ENCODE measurements around the gene ZSWIM5.
"Not testable (repeated sequence)": the region's sequence is repeated elsewhere in the genome, so short reads cannot be mapped to it uniquely, and the experiment has no call there.

ZSWIM5 gene

GRCh38 chr1:45095450-45095849 lies 111.0 kb downstream of the ZSWIM5 start:
- DNase-seq (ENCODE audit: low spot score) (no peak), ATAC-seq (ENCODE audit: low read depth) (no peak)
- Histone ChIP-seq H3K27ac (ENCODE audit: poor library complexity, severe bottlenecking) (no peak overlapping the region), H3K9me3 (ENCODE audit: severe bottlenecking) (no peaks in the 10 kb centered on the region), H3K4me1 (ENCODE audit: insufficient read depth, poor library complexity, severe bottlenecking) (no peaks in the 10 kb centered on the region), H3K27me3 (ENCODE audit: insufficient read depth, poor library complexity, severe bottlenecking) (peaks cover 10% of the 10 kb centered on the region), H3K4me3 (ENCODE audit: severe bottlenecking) (no peak overlapping the region), H3K36me3 (ENCODE audit: low read depth) (no peaks in the 10 kb centered on the region)
- TF ChIP-seq CTCF (IDR thresholded peaks at IDR 0.05; ENCODE audit: poor library complexity, severe bottlenecking), result no peak

- not testable (repeated sequence) for H3K27ac ChIP-seq (ENCODE audit: poor library complexity, severe bottlenecking); DNase-seq (ENCODE audit: low spot score); H3K9me3 ChIP-seq (ENCODE audit: severe bottlenecking); H3K4me1 ChIP-seq (ENCODE audit: insufficient read depth, poor library complexity, severe bottlenecking); H3K36me3 ChIP-seq (ENCODE audit: low read depth); ATAC-seq (ENCODE audit: low read depth); H3K4me3 ChIP-seq (ENCODE audit: severe bottlenecking)
- peaks cover 10% of the 10 kb centered on the region for H3K27me3 ChIP-seq (ENCODE audit: insufficient read depth, poor library complexity, severe bottlenecking)
Observed at GRCh38 chr1:45094371-45094770, 112.0 kb downstream of the ZSWIM5 start.

- Histone ChIP-seq H3K27ac (ENCODE audit: poor library complexity, severe bottlenecking) (no peak overlapping the region), H3K4me1 (ENCODE audit: insufficient read depth, poor library complexity, severe bottlenecking) (no peaks in the 10 kb centered on the region), H3K36me3 (ENCODE audit: low read depth) (no peaks in the 10 kb centered on the region), H3K9me3 (ENCODE audit: severe bottlenecking) (no peaks in the 10 kb centered on the region), H3K4me3 (ENCODE audit: severe bottlenecking) (no peak overlapping the region), H3K27me3 (ENCODE audit: insufficient read depth, poor library complexity, severe bottlenecking) (peaks cover 9% of the 10 kb centered on the region)
- no peak for TF ChIP-seq CTCF (IDR thresholded peaks at IDR 0.05; ENCODE audit: poor library complexity, severe bottlenecking)
- DNase-seq (ENCODE audit: low spot score), result no peak
- ATAC-seq (ENCODE audit: low read depth), result no peak
Observed at GRCh38 chr1:45093334-45093733, 113.1 kb downstream of the ZSWIM5 start.

GRCh38 chr1:45089711-45090110 lies 116.7 kb downstream of the ZSWIM5 start:
- Histone ChIP-seq H3K4me1 (ENCODE audit: insufficient read depth, poor library complexity, severe bottlenecking) (no peaks in the 10 kb centered on the region), H3K27me3 (ENCODE audit: insufficient read depth, poor library complexity, severe bottlenecking) (no peaks in the 10 kb centered on the region), H3K4me3 (ENCODE audit: severe bottlenecking) (no peak overlapping the region), H3K9me3 (ENCODE audit: severe bottlenecking) (no peaks in the 10 kb centered on the region), H3K36me3 (ENCODE audit: low read depth) (no peaks in the 10 kb centered on the region), H3K27ac (ENCODE audit: poor library complexity, severe bottlenecking) (no peak overlapping the region)
- no peak for ATAC-seq (ENCODE audit: low read depth)
- no peak for TF ChIP-seq CTCF (IDR thresholded peaks at IDR 0.05; ENCODE audit: poor library complexity, severe bottlenecking)
- DNase-seq (ENCODE audit: low spot score), result no peak

- Histone ChIP-seq H3K27ac (ENCODE audit: poor library complexity, severe bottlenecking) (no peak overlapping the region), H3K4me3 (ENCODE audit: severe bottlenecking) (no peak overlapping the region), H3K36me3 (ENCODE audit: low read depth) (no peaks in the 10 kb centered on the region), H3K27me3 (ENCODE audit: insufficient read depth, poor library complexity, severe bottlenecking) (no peaks in the 10 kb centered on the region), H3K9me3 (ENCODE audit: severe bottlenecking) (no peaks in the 10 kb centered on the region), H3K4me1 (ENCODE audit: insufficient read depth, poor library complexity, severe bottlenecking) (no peaks in the 10 kb centered on the region)
- TF ChIP-seq CTCF (IDR thresholded peaks at IDR 0.05; ENCODE audit: poor library complexity, severe bottlenecking), result no peak
- DNase-seq (ENCODE audit: low spot score) (no peak), ATAC-seq (ENCODE audit: low read depth) (no peak)
Observed at GRCh38 chr1:45084562-45084961, 121.8 kb downstream of the ZSWIM5 start.

All from RWPE2 (cell line).